NT2/D1 (cell line): ENCODE measurements around the gene IFIT5.

Experiments
- YY1 ChIP-seq: IDR thresholded peaks from 2 replicates; pipeline ENCODE4 v1.6.1; 2011; ENCODE audit not compliant: insufficient read length, insufficient read depth
- ZNF274 ChIP-seq: IDR thresholded peaks from 2 replicates; pipeline ENCODE4 v1.6.1; 2011; ENCODE audit warnings: mild to moderate bottlenecking, low read depth, low read length

DNA sequence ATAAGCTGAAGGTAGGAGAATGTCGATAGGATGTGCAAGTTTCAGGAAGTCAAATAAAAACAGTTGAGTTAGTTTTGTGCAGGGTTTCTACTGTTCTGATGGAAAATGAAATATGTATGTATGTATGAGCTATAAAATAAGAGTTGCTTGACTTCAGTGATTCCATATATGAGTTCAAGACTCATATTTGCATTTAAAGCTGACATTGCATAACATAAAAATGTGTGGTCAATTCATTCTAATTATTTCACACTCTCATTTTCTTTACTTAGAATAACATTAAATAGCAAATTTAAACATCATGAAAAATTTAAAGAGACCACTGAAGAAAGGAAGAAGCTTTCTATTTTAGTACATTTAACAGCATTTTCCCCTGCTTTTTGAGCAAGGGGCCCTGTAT lies 37.8 kb downstream of the IFIT5 start:
- no peak for TF ChIP-seq YY1
- no peak for TF ChIP-seq ZNF274
